ENCODE measurements around the gene FCN1.

Gene FCN1

DNA sequence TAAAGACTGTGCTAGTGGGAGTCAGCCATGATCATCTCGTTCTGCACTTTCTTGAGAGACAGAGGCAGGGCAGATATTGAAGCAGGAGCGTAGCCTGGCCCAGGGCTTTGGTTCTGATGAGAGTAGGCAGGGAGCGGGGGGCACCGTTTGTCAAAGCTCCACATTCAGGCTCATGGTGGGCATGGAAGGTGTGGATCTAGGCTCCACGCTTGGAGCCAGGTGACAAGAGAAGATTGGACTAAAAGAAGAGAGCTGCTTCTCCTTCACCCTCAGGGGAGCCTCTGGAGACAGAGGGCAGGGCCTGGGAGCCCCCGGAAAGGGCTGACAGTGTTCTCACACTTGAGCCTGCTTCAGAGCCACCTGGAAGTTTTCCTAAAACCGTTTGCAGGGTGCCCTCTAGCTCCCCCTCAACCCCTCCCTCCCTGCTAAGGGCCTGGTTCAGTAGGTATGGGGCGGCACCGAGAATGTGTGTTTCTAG is 61.8 kb downstream of the FCN1 start:
- no peak for DNase-seq
- H3K27me3 Mint-ChIP-seq (ENCODE audit: low read depth, poor library complexity), result peaks cover 31% of the 10 kb centered on the region
- H3K4me3 Mint-ChIP-seq, result no peak overlapping the region
- H3K36me3 Mint-ChIP-seq (ENCODE audit: low read depth), result no peaks in the 10 kb centered on the region
- H3K4me1 Mint-ChIP-seq, result no peaks in the 10 kb centered on the region
- TF ChIP-seq CTCF (IDR thresholded peaks at IDR 0.05), result no peak
- H3K27ac Mint-ChIP-seq, result no peak overlapping the region
- peaks cover 11% of the 10 kb centered on the region for H3K9me3 Mint-ChIP-seq

Measured in nephron progenitor cell (in vitro differentiated cells).